ENCODE results near the gene ZNF175. TPM values are rescaled to one million over a fixed set of nuclear protein-coding genes. Genes with fewer than 3 reads are reported as not detected.
A peak's percentile ranks its signal among the peaks of the same experiment; 100 is the strongest.

The ZNF175 gene
- total and polyA plus RNA-seq, 10 of the 15 experiments (the other 5 are each of a cell fraction or from before 2014, with no cell fraction given), result 1.5 to 12.0 (median 4.1) TPM

- TF ChIP-seq KLF5 (IDR thresholded peaks at IDR 0.05; ENCODE audit: partially characterized antibody) (no peak), SMAD1 (IDR thresholded peaks at IDR 0.05; ENCODE audit: low read depth, partially characterized antibody) (peak; percentile 21), PKNOX1 (IDR thresholded peaks at IDR 0.05) (no peak), CREM (IDR thresholded peaks at IDR 0.05; ENCODE audit: low read depth) (peak; percentile 87), ZNF622 (IDR thresholded peaks at IDR 0.05) (no peak), ZNF384 (IDR thresholded peaks at IDR 0.05; ENCODE audit: borderline replicate concordance, low read depth, low read length) (no peak), MYC (IDR thresholded peaks at IDR 0.05; ENCODE audit: insufficient read depth, insufficient read length, insufficient replicate concordance, low read length, severe bottlenecking) (no peak), IKZF2 (IDR thresholded peaks at IDR 0.05) (peak; percentile 99 to 100), BCL3 (IDR thresholded peaks at IDR 0.05; ENCODE audit: borderline replicate concordance, insufficient read depth, low read depth, low read length, poor library complexity, severe bottlenecking) (no peak), IRF3 (IDR thresholded peaks at IDR 0.05) (no peak), ETV6 (conservative IDR thresholded peaks at IDR 0.05 in 1 of 2, IDR thresholded peaks at IDR 0.05 in 1 of 2; ENCODE audit: borderline replicate concordance in 1 of 2, low read depth in 1 of 2) (no peak), RELB (IDR thresholded peaks at IDR 0.05; ENCODE audit: low read depth) (peak; percentile 95), SMAD5 (IDR thresholded peaks at IDR 0.05; ENCODE audit: low read depth) (no peak), TCF3 (IDR thresholded peaks at IDR 0.05; ENCODE audit: borderline replicate concordance, insufficient read depth, low read depth, low read length) (no peak), ZBED1 (IDR thresholded peaks at IDR 0.05; ENCODE audit: borderline replicate concordance) (no peak), TCF12 (IDR thresholded peaks at IDR 0.05; ENCODE audit: low read depth, low read length) (no peak), FOXK2 (IDR thresholded peaks at IDR 0.05) (no peak), NR2C1 (IDR thresholded peaks at IDR 0.05) (peak; percentile 93), CHD2 (IDR thresholded peaks at IDR 0.05; ENCODE audit: borderline replicate concordance, low read depth, low read length) (0 out of 2 replicates have a peak, but pooled peaks have one; percentile 11), SIN3A (IDR thresholded peaks at IDR 0.05; ENCODE audit: low read depth, low read length) (no peak), BRCA1 (IDR thresholded peaks at IDR 0.05; ENCODE audit: low read depth, low read length) (no peak)
These were observed at the start of gene ZNF175 (continued) for GRCh38 chr19:51570962-51571575.
